ENCODE data around the gene OTULIN.

DNA sequence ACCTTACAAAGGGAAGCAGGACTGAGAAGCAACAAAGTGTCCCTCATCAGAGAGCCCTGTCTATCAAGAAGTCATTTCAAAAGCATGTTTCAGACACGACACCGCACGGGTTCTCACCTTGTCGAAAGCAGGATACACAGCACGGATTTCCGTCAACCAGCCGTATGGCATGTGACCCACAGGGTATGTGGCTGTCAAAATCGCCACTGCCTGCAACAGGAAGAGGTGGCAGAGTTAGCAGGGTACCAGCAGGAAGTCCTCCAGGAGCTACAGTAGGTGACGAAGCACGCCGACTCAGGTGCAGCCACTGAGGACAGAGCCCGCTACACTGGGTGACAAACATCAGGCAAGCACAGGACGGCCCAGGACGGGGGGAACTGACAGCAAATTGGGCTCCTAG is 81.2 kb downstream of the OTULIN start:
- TF ChIP-seq SMC3 (IDR thresholded peaks at IDR 0.05; ENCODE audit: low read depth, low read length) (no peak), MXI1 (IDR thresholded peaks at IDR 0.05; ENCODE audit: borderline replicate concordance, low read depth, low read length) (no peak), RFX5 (IDR thresholded peaks at IDR 0.05; ENCODE audit: low read depth, low read length) (no peak), POLR2A (IDR thresholded peaks at IDR 0.05; ENCODE audit: low read depth, low read length) (no peak), MAFK (IDR thresholded peaks at IDR 0.05; ENCODE audit: low read depth, low read length) (no peak), RAD21 (IDR thresholded peaks at IDR 0.05; ENCODE audit: low read length) (no peak), FOS (IDR thresholded peaks at IDR 0.05; ENCODE audit: low read depth, low read length) (no peak), BHLHE40 (IDR thresholded peaks at IDR 0.05; ENCODE audit: low read depth, low read length) (no peak), CEBPB (IDR thresholded peaks at IDR 0.05; ENCODE audit: low read depth, low read length) (no peak)
- TF ChIP-seq, protein P1, sequence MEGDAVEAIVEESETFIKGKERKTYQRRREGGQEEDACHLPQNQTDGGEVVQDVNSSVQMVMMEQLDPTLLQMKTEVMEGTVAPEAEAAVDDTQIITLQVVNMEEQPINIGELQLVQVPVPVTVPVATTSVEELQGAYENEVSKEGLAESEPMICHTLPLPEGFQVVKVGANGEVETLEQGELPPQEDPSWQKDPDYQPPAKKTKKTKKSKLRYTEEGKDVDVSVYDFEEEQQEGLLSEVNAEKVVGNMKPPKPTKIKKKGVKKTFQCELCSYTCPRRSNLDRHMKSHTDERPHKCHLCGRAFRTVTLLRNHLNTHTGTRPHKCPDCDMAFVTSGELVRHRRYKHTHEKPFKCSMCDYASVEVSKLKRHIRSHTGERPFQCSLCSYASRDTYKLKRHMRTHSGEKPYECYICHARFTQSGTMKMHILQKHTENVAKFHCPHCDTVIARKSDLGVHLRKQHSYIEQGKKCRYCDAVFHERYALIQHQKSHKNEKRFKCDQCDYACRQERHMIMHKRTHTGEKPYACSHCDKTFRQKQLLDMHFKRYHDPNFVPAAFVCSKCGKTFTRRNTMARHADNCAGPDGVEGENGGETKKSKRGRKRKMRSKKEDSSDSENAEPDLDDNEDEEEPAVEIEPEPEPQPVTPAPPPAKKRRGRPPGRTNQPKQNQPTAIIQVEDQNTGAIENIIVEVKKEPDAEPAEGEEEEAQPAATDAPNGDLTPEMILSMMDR (conservative IDR thresholded peaks at IDR 0.05; ENCODE audit: low read depth, low read length) = no peak
- TF ChIP-seq, protein P2, sequence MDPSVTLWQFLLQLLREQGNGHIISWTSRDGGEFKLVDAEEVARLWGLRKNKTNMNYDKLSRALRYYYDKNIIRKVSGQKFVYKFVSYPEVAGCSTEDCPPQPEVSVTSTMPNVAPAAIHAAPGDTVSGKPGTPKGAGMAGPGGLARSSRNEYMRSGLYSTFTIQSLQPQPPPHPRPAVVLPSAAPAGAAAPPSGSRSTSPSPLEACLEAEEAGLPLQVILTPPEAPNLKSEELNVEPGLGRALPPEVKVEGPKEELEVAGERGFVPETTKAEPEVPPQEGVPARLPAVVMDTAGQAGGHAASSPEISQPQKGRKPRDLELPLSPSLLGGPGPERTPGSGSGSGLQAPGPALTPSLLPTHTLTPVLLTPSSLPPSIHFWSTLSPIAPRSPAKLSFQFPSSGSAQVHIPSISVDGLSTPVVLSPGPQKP (IDR thresholded peaks at IDR 0.05; ENCODE audit: borderline replicate concordance, low read depth, low read length) = no peak
- TF ChIP-seq, protein P3, sequence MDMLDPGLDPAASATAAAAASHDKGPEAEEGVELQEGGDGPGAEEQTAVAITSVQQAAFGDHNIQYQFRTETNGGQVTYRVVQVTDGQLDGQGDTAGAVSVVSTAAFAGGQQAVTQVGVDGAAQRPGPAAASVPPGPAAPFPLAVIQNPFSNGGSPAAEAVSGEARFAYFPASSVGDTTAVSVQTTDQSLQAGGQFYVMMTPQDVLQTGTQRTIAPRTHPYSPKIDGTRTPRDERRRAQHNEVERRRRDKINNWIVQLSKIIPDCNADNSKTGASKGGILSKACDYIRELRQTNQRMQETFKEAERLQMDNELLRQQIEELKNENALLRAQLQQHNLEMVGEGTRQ (IDR thresholded peaks at IDR 0.05; ENCODE audit: low read depth, low read length) = no peak

All from IMR-90 (cell line).